Heart right ventricle (tissue), 16 donors: ENCODE results near the gene MEN1. TPM values are rescaled to one million over a fixed set of nuclear protein-coding genes. Genes with fewer than 3 reads are reported as not detected.
A peak's percentile ranks its signal among the peaks of the same experiment; 100 is the strongest.

ENCODE experiments used
- ATAC-seq, 8 donors: fragments of 200-7000 bp; cut with Tn5 transposase; one replicate each; pipeline ENCODE4 v1.9.1; 2020; ENCODE audit warnings: mild to moderate bottlenecking in 8 of 8, moderate library complexity in 8 of 8, moderate number of reproducible peaks in 1 of 8
- DNase-seq, 2 donors: peaks; one replicate each; pipeline ENCODE4 v3.0.0-alpha.2; 2020
- H3K27ac ChIP-seq, 10 donors: fragments of 200-600 bp; sonication (generic) in 2 of 10; one replicate each; pipeline versions ENCODE4 v1.5.0 to v1.8.0; 2020 to 2022; ENCODE audit warnings: mild to moderate bottlenecking in 3 of 10
- H3K27me3 ChIP-seq, 7 donors: fragments of 200-600 bp; one replicate each; pipeline ENCODE4 v1.8.0; 2021 to 2022; ENCODE audit warnings: mild to moderate bottlenecking in 2 of 7
- H3K36me3 ChIP-seq, 9 donors: fragments of 200-600 bp; sonication (generic) in 1 of 9; one replicate each; pipeline versions ENCODE4 v1.5.0 to v1.8.0; 2020 to 2022; ENCODE audit warnings: mild to moderate bottlenecking in 2 of 9
- H3K4me1 ChIP-seq, 9 donors: fragments of 200-600 bp; sonication (generic) in 1 of 9; one replicate each; pipeline versions ENCODE4 v1.5.0 to v1.8.0; 2020 to 2022; ENCODE audit warnings: mild to moderate bottlenecking in 4 of 9
- H3K4me3 ChIP-seq, 10 donors: fragments of 200-600 bp; sonication (generic) in 2 of 10; one replicate each; pipeline versions ENCODE4 v1.5.0 to v1.8.0; 2020 to 2022; ENCODE audit warnings: mild to moderate bottlenecking in 7 of 10, moderate library complexity in 2 of 10
- H3K9me3 ChIP-seq, 11 donors: fragments of 200-600 bp in 10 of 11; sonication (generic) in 2 of 11; one replicate each; pipeline versions ENCODE4 v1.5.0 to v1.8.0; 2013 to 2022; ENCODE audit warnings: mild to moderate bottlenecking in 2 of 11, control low read depth in 1 of 11, moderate library complexity in 1 of 11
- CTCF ChIP-seq, 9 donors: fragments of 200-600 bp; sonication (generic) in 2 of 9; IDR thresholded peaks; one replicate each; pipeline versions ENCODE4 v1.5.0 to v1.8.0; 2021 to 2022; ENCODE audit warnings: antibody characterized with exemption in 9 of 9, mild to moderate bottlenecking in 5 of 9, moderate library complexity in 1 of 9
- WGBS, 2 donors: extraction: QIAGEN DNeasy Blood & Tissue Kit; methylation state at CpG; one replicate each; pipeline ENCODE4 v1.1.7; 2013; ENCODE audit warnings: inconsistent platforms in 1 of 2; 5-methylcytosine and 5-hydroxymethylcytosine counted together
- intact Hi-C, 10 donors: fragments of 100-400 bp; cut with DNase I; formaldehyde crosslinking; loops; one replicate each; pipeline versions ENCODE4 v1.11.1 to v1.14.2; 2022
- long read RNA-seq, 3 donors: library from polyadenylated mRNA; unstranded; transcript quantifications; one replicate each; pipeline ENCODE4 v2.0.0, GENCODE V29; 2020 to 2021
- polyA plus RNA-seq, 2 donors: library from polyadenylated mRNA; stranded (reverse); fragments of 200-250 nt; gene quantifications; one replicate each; pipeline ENCODE4 v1.2.3, GENCODE V29; 2013
- total RNA-seq, 10 donors: library from RNA; stranded (reverse); fragmentation: NEBNext Ultra II Directional in 3 of 10; extraction: Animal tissue kit (Norgen Biotek cat#: 25700) in 3 of 10; gene quantifications; one replicate each; pipeline versions ENCODE4 v1.2.1 to v1.2.4, GENCODE V29; 2021 to 2023
- donor health status: Arrhythmogenic right ventricular cardiomyopathy.
- donor health status: ischemic (EF 13 %, LVEDD 7.1; RV severe dilation, severe dysfunction).
- donor health status: healthy with polysubstance abuse.
- donor health status: DM: no; HTN: yes; CAD: no.
- donor health status: DM: no; HTN: no; CAD: no.
- donor health status: ischemic (EF 25% LVEDD 6.9; RV normal size, moderate dysfunction).
- donor health status: ischemic (EF 25% LVEDD 5.7; RV mildly dilated, moderate dysfunction).
- donor health status: healthy.
- donor health status: DM: yes; HTN: yes; CAD: no.
- donor health status: Ischemic cardiomyopathy.
- donor health status: ischemic (EF 35%, LVEDD 5.7; RV mildly dilated, moderate dysfunction).
- donor health status: nonischemic (EF 11% LVEDD 7.7; RV severe dilation, severe dysfunction).
- donor health status: DM: yes; HTN: yes; CAD: no.
- donor health status: PGD.
- donor health status: ischemic (EF 29% LVEDD 5.4; RV normal size, mild dysfunction).
- donor health status: nonischemic (EF 23%, LVEDD 6.1; RV moderate dilation, normal function).

The MEN1 gene
- 10 to 100 TPM in 2 of 10 donors, 1 to 10 TPM in 8; 5.8 to 12.5 (median 8.1) TPM for total RNA-seq
- 10 to 100 TPM in 1 of 2 donors, 1 to 10 TPM in 1; 9.9 to 10.7 TPM for polyA plus RNA-seq
- long read RNA-seq, donor 1, partial matches to known transcripts, result 0 of 4 reads
- long read RNA-seq, donor 1, other reads (novel, unspliced or antisense), result 3 of 4 reads
- long read RNA-seq, donor 2, partial matches to known transcripts, result 3 of 8 reads
- long read RNA-seq, donor 2, other reads (novel, unspliced or antisense), result 3 of 8 reads
- long read RNA-seq, donor 3, partial matches to known transcripts, result 1 of 1 reads
- long read RNA-seq, donor 3, other reads (novel, unspliced or antisense), result 0 of 1 reads

GRCh38 chr11:64810271-64810890 is at the start of gene MEN1:
Gene MEN1, minus strand, starts transcription at chr11:64810551. Its CDS starts 442 bp downstream, at chr11:64810109.
- 0% methylated on average over 46 of the region's 46 CpGs for WGBS, 2 donors
- peak in 1 of 9 donors; percentile 8 for TF ChIP-seq CTCF (IDR thresholded peaks at IDR 0.05)
- H3K4me1 ChIP-seq, result peaks cover 0 to 21% (median 13%) of the 10 kb centered on the region in 9 donors
- intact Hi-C loops, result no loop called here
- H3K9me3 ChIP-seq, result no peaks in the 10 kb centered on the region
- DNase-seq (peak; percentile 95 to 96), ATAC-seq (peak; percentile 97 to 100 (median 99))
- peak within 1 kb of the TSS; percentile 71 to 93 (median 76) for H3K4me3 ChIP-seq
- peak within 1 kb of the TSS in 9 of 10 donors; percentile 46 to 86 (median 74) for H3K27ac ChIP-seq
- H3K36me3 ChIP-seq, result peaks cover 0 to 28% (median 10%) of the 10 kb centered on the region in 9 donors
- no peaks in the 10 kb centered on the region for H3K27me3 ChIP-seq

GRCh38 chr11:64859542-64860414 is 49.4 kb upstream of the MEN1 start:
- H3K4me3 ChIP-seq, result peak overlapping the region in 2 of 10 donors; percentile 5 to 27
- H3K4me1 ChIP-seq, result peaks cover 61 to 100% (median 93%) of the 10 kb centered on the region in 9 donors
- WGBS, 2 donors, result 92 to 93% methylated on average over 33 of the region's 33 CpGs
- peak overlapping the region; percentile 70 to 96 (median 87) for H3K27ac ChIP-seq
- no peak for TF ChIP-seq CTCF (IDR thresholded peaks at IDR 0.05)
- H3K9me3 ChIP-seq, result no peaks in the 10 kb centered on the region
- DNase-seq (no peak), ATAC-seq (no peak)
- peaks cover 0 to 55% (median 11%) of the 10 kb centered on the region in 9 donors for H3K36me3 ChIP-seq
- H3K27me3 ChIP-seq, result no peaks in the 10 kb centered on the region
- intact Hi-C loops, result no loop called here

GRCh38 chr11:64858467-64859263 is 48.3 kb upstream of the MEN1 start:
- TF ChIP-seq CTCF (IDR thresholded peaks at IDR 0.05), result no peak
- Histone ChIP-seq H3K27me3 (no peaks in the 10 kb centered on the region), H3K9me3 (no peaks in the 10 kb centered on the region), H3K4me1 (peaks cover 61 to 100% (median 93%) of the 10 kb centered on the region in 9 donors), H3K27ac (peak overlapping the region; percentile 70 to 96 (median 87)), H3K4me3 (peak overlapping the region in 2 of 10 donors; percentile 5 to 27), H3K36me3 (peaks cover 0 to 66% (median 15%) of the 10 kb centered on the region in 9 donors)
- intact Hi-C loops, result no loop called here
- peak; percentile 65 to 76 for DNase-seq
- ATAC-seq, result peak; percentile 21 to 78 (median 53)
- 48 to 53% methylated on average over 19 of the region's 19 CpGs for WGBS, 2 donors
